ENCODE measurements around the gene AUH. TPM values are rescaled to one million over a fixed set of nuclear protein-coding genes. Genes with fewer than 3 reads are reported as not detected.
"Not testable (repeated sequence)": the region's sequence is repeated elsewhere in the genome, so short reads cannot be mapped to it uniquely, and the experiment has no call there.

Gene AUH
- total and polyA plus RNA-seq, 12 donors = 16.3 to 56.3 (median 44.2) TPM

GRCh38 chr9:91378695-91379127 lies 17.0 kb upstream of the AUH start:
- no peak for ATAC-seq
- Histone ChIP-seq H3K36me3 (no peaks in the 10 kb centered on the region), H3K9me3 (no peaks in the 10 kb centered on the region), H3K27ac (no peak overlapping the region), H3K27me3 (no peaks in the 10 kb centered on the region), H3K4me1 (peaks cover 0 to 18% (median 0%) of the 10 kb centered on the region in 9 donors), H3K4me3 (no peak overlapping the region)
- 58 to 78% methylated on average over 2 of the region's 2 CpGs for WGBS, 2 donors
- no peak for TF ChIP-seq CTCF (IDR thresholded peaks at IDR 0.05)
- intact Hi-C loops (cut with DNase I) = loop anchor here in 1 of 10 donors (10.0 kb wide), 1 partner anchor 64 kb away; no protein-coding TSS in a partner anchor
- DNase-seq = no peak

GRCh38 chr9:91378054-91378453 lies 16.3 kb upstream of the AUH start:
- H3K27ac ChIP-seq, H3K9me3 ChIP-seq, DNase-seq, H3K4me3 ChIP-seq, H3K27me3 ChIP-seq, H3K36me3 ChIP-seq, ATAC-seq: not testable (repeated sequence)
- intact Hi-C loops (cut with DNase I) = loop anchor here in 1 of 10 donors (10.0 kb wide), 1 partner anchor 63 kb away; no protein-coding TSS in a partner anchor
- 89 to 90% methylated on average over 3 of the region's 3 CpGs for WGBS, 2 donors
- peaks cover 0 to 18% (median 0%) of the 10 kb centered on the region in 9 donors for H3K4me1 ChIP-seq

DNA sequence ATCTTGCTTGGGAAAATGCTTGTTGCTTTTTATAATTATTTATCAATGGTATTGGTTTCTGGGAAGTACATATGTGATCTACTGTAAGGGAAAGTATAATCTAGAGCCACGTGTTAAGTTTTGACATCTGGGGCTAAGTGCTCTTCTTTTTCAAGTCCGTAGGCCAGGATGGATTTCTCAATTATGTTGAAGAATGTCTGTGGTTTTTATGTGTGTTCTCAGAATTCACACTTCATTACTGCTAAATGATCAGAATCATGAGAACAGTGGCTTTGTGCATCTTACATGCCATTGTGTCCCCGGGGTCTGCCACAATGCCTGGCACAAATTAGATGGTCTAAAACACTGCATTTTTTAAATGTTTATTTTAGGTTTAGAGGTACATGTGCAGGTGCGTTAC lies 14.5 kb upstream of the AUH start:
- Histone ChIP-seq H3K9me3 (no peaks in the 10 kb centered on the region), H3K4me3 (no peak overlapping the region), H3K27ac (no peak overlapping the region), H3K36me3 (no peaks in the 10 kb centered on the region), H3K4me1 (peaks cover 0 to 18% (median 0%) of the 10 kb centered on the region in 9 donors), H3K27me3 (no peaks in the 10 kb centered on the region)
- TF ChIP-seq CTCF (IDR thresholded peaks at IDR 0.05) = no peak
- intact Hi-C loops (cut with DNase I) = loop anchor here in 1 of 10 donors (10.0 kb wide), 1 partner anchor 61 kb away; no protein-coding TSS in a partner anchor
- DNase-seq (no peak), ATAC-seq (no peak)
- WGBS, 2 donors = 76 to 90% methylated on average over 4 of the region's 4 CpGs

- Histone ChIP-seq H3K27ac (no peak overlapping the region), H3K4me3 (no peak overlapping the region), H3K27me3 (no peaks in the 10 kb centered on the region), H3K9me3 (no peaks in the 10 kb centered on the region), H3K4me1 (peaks cover 0 to 18% (median 0%) of the 10 kb centered on the region in 9 donors), H3K36me3 (no peaks in the 10 kb centered on the region)
- ATAC-seq (no peak), DNase-seq (no peak)
- intact Hi-C loops (cut with DNase I) = loop anchor here in 1 of 10 donors (10.0 kb wide), 1 partner anchor 60 kb away; no protein-coding TSS in a partner anchor
- no peak for TF ChIP-seq CTCF (IDR thresholded peaks at IDR 0.05)
- 30 to 45% methylated on average over 3 of the region's 3 CpGs for WGBS, 2 donors
Measured at GRCh38 chr9:91374939-91375338, 13.2 kb upstream of the AUH start.

- intact Hi-C loops (cut with DNase I) = loop anchor here in 1 of 10 donors (10.0 kb wide), 1 partner anchor 57 kb away; no protein-coding TSS in a partner anchor
- H3K27ac ChIP-seq = no peak overlapping the region
- H3K9me3 ChIP-seq = no peaks in the 10 kb centered on the region
- no peak overlapping the region for H3K4me3 ChIP-seq
- TF ChIP-seq CTCF (IDR thresholded peaks at IDR 0.05) = no peak
- H3K4me1 ChIP-seq = peaks cover 0 to 8% (median 0%) of the 10 kb centered on the region in 9 donors
- ATAC-seq = no peak
- no peak for DNase-seq
- no peaks in the 10 kb centered on the region for H3K27me3 ChIP-seq
- H3K36me3 ChIP-seq = no peaks in the 10 kb centered on the region
- 53 to 54% methylated on average over 1 of the region's 1 CpG for WGBS, 2 donors
Measured at GRCh38 chr9:91371894-91372293, 10.2 kb upstream of the AUH start.

DNA sequence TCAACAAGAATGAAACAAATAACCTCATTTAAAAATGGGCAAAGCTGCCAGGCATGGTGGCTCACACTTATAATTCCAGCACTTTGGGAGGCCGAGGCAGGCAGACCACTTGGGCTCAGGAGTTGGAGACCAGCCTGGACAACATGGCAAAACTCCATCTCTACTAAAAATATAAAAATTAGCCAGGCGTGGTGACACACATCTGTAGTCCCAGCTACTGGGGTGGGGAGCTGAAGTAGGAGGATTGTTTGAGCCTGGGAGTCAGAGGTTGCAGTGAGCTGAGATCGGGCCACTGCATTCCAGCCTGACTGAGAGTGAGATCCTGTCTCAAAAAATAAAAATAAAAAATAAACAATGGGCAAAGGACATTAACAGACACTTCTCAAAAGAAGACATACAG lies 8.3 kb upstream of the AUH start:
- not testable (repeated sequence) for H3K9me3 ChIP-seq, H3K27ac ChIP-seq, H3K4me1 ChIP-seq, DNase-seq, H3K4me3 ChIP-seq, H3K36me3 ChIP-seq, ATAC-seq, H3K27me3 ChIP-seq
- intact Hi-C loops (cut with DNase I) = loop anchor here in 1 of 10 donors (10.0 kb wide), 1 partner anchor 55 kb away; no protein-coding TSS in a partner anchor
- 88% methylated on average over 3 of the region's 3 CpGs for WGBS, 2 donors

Data from heart right ventricle (tissue), 16 donors.